Parathyroid adenoma (tissue), 2 donors: ENCODE data around the gene PAX7.

Experiments
- H2AFZ ChIP-seq: fragments of 300-600 bp; sonication (generic); one replicate; pipeline ENCODE4 v1.7.0; 2017; ENCODE audit warnings: antibody characterized with exemption, mild to moderate bottlenecking
- H3K27ac ChIP-seq: fragments of 300-600 bp; sonication (generic); one replicate; pipeline ENCODE4 v1.7.0; 2017
- H3K27me3 ChIP-seq: fragments of 300-600 bp; sonication (generic); one replicate; pipeline ENCODE4 v1.7.0; 2017; ENCODE audit warnings: low read length; ENCODE audit not compliant: control insufficient read depth, insufficient read depth
- H3K36me3 ChIP-seq: fragments of 300-600 bp; sonication (generic); one replicate; pipeline ENCODE4 v1.7.0; 2017; ENCODE audit warnings: low read length; ENCODE audit not compliant: control insufficient read depth, insufficient read depth
- H3K4me1 ChIP-seq: fragments of 300-600 bp; sonication (generic); one replicate; pipeline ENCODE4 v1.7.0; 2017; ENCODE audit warnings: control low read depth
- H3K4me2 ChIP-seq: fragments of 300-600 bp; sonication (generic); one replicate; pipeline ENCODE4 v1.7.0; 2017; ENCODE audit warnings: low read length
- H3K4me3 ChIP-seq: fragments of 300-600 bp; sonication (generic); one replicate; pipeline ENCODE4 v1.7.0; 2017; ENCODE audit warnings: low read depth, low read length
- H3K79me2 ChIP-seq: fragments of 300-600 bp; sonication (generic); one replicate; pipeline ENCODE4 v1.7.0; 2017; ENCODE audit warnings: control low read depth
- H3K9ac ChIP-seq: fragments of 300-600 bp; sonication (generic); one replicate; pipeline ENCODE4 v1.7.0; 2017; ENCODE audit warnings: mild to moderate bottlenecking
- H3K9me3 ChIP-seq: fragments of 300-600 bp; sonication (generic); one replicate; pipeline ENCODE4 v1.7.0; 2017; ENCODE audit warnings: low read length; ENCODE audit not compliant: control insufficient read depth
- TF ChIP-seq, protein P1 (sequence below): fragments of 300-600 bp; sonication (generic); IDR thresholded peaks from one replicate; pipeline ENCODE4 v1.7.0; 2017; ENCODE audit warnings: antibody characterized with exemption, mild to moderate bottlenecking
- donor health status: primary hyperparathyroidism.

Gene PAX7

DNA sequence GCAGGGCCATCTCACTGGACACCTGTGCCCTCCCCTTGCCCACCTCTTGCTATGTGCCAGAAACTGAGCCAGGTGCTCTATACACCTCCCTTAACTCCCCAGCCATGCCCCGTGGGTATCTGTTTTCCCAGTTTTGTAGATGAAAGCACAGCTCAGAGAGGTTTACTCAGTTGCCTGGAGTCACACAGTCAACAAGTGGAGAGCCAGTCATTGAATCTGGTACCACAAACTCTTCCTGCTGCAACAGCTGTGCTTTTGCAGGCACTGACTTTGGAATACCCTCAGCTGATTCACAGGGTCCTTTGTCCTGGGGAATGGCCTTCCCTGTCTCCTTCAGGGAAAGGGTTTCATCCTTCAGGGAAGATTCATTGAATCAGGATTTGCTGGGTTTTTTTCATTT, 22.1 kb downstream of the PAX7 start:
- Histone ChIP-seq H3K9ac (no peak overlapping the region), H3K27me3 (peaks cover 8% of the 10 kb centered on the region)
- TF ChIP-seq, protein P1, sequence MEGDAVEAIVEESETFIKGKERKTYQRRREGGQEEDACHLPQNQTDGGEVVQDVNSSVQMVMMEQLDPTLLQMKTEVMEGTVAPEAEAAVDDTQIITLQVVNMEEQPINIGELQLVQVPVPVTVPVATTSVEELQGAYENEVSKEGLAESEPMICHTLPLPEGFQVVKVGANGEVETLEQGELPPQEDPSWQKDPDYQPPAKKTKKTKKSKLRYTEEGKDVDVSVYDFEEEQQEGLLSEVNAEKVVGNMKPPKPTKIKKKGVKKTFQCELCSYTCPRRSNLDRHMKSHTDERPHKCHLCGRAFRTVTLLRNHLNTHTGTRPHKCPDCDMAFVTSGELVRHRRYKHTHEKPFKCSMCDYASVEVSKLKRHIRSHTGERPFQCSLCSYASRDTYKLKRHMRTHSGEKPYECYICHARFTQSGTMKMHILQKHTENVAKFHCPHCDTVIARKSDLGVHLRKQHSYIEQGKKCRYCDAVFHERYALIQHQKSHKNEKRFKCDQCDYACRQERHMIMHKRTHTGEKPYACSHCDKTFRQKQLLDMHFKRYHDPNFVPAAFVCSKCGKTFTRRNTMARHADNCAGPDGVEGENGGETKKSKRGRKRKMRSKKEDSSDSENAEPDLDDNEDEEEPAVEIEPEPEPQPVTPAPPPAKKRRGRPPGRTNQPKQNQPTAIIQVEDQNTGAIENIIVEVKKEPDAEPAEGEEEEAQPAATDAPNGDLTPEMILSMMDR: no peak

DNA sequence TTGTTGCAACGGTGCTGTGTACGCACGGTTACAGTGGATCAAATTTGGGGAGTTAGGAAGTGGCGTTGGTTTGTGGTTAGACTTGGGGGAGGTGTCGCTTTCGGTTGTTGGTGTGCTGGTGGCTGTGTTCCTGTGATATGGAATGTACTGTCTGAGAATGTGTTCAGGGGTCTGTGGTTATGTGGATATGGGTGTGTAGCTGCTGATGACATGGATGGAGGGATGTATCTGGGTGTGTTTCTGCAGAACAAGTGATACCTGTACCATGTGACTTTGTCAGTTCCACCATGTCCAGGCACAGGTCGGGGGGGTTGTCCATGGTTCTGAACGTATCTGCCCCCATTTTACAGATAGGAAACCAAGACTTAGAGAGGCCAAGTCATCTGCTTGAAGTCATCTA, 22.7 kb downstream of the PAX7 start:
- TF ChIP-seq, protein P1: no peak
- Histone ChIP-seq H3K27me3 (peaks cover 8% of the 10 kb centered on the region), H2AFZ (no peak overlapping the region), H3K9ac (no peak overlapping the region), H3K4me2 (no peak overlapping the region), H3K36me3 (no peaks in the 10 kb centered on the region), H3K4me1 (no peaks in the 10 kb centered on the region), H3K27ac (no peak overlapping the region), H3K79me2 (no peaks in the 10 kb centered on the region), H3K4me3 (no peak overlapping the region), H3K9me3 (no peaks in the 10 kb centered on the region)

More for the DNA sequence above, 22.1 kb downstream of the PAX7 start:
- H3K36me3 ChIP-seq: no peaks in the 10 kb centered on the region
- no peaks in the 10 kb centered on the region for H3K9me3 ChIP-seq
- no peaks in the 10 kb centered on the region for H3K79me2 ChIP-seq
- H2AFZ ChIP-seq: no peak overlapping the region
- no peaks in the 10 kb centered on the region for H3K4me1 ChIP-seq
- H3K27ac ChIP-seq: no peak overlapping the region
- H3K4me3 ChIP-seq: no peak overlapping the region
- no peak overlapping the region for H3K4me2 ChIP-seq

DNA sequence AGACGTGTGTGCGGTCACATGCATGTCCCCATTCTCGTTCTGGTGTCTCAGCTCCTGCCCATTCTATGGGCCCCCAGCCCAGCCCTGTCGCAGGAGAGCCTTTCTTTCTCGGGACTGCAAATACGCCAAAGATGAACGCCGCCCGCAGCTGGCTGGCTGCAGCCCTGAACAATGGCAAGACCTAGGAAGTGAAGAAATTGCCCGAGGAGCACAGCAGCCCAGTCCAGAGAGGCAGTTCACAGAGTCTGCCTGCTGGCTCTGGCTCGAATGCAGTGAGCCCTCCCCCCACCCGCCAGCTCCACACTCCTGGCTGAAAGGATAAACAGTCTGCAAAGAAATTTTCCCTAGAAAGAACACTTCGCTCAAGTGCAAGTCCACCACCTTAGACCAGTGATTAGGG, 23.3 kb downstream of the PAX7 start:
- Histone ChIP-seq H3K36me3 (no peaks in the 10 kb centered on the region), H3K9me3 (no peaks in the 10 kb centered on the region), H3K4me1 (no peaks in the 10 kb centered on the region), H2AFZ (no peak overlapping the region), H3K9ac (no peak overlapping the region), H3K27ac (no peak overlapping the region), H3K79me2 (no peaks in the 10 kb centered on the region), H3K4me2 (no peak overlapping the region), H3K27me3 (peaks cover 8% of the 10 kb centered on the region), H3K4me3 (no peak overlapping the region)
- TF ChIP-seq, protein P1: no peak

DNA sequence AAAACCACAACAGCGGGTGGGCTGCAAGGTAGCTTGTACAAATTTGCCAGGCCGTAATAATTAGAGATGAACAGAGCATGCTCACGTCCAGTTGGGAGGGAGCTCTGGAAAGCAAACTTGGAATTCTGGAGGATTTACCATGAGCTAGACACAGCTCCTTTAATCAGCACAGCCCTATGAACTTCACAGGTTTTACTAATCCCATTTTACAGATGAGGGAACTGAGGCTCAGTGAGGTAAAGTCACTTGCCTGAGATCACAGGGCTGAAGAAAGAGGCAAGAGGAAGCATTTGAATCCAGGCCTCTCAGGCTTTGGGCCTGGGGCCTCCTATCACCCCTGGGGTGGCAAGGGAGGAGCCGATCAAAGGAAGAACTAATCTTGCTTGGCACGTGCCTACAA, 24.0 kb downstream of the PAX7 start:
- Histone ChIP-seq H2AFZ (no peak overlapping the region), H3K9ac (no peak overlapping the region), H3K27ac (no peak overlapping the region), H3K4me1 (no peaks in the 10 kb centered on the region), H3K27me3 (peaks cover 8% of the 10 kb centered on the region), H3K79me2 (no peaks in the 10 kb centered on the region), H3K9me3 (no peaks in the 10 kb centered on the region), H3K36me3 (no peaks in the 10 kb centered on the region), H3K4me3 (no peak overlapping the region), H3K4me2 (no peak overlapping the region)
- TF ChIP-seq, protein P1: no peak

DNA sequence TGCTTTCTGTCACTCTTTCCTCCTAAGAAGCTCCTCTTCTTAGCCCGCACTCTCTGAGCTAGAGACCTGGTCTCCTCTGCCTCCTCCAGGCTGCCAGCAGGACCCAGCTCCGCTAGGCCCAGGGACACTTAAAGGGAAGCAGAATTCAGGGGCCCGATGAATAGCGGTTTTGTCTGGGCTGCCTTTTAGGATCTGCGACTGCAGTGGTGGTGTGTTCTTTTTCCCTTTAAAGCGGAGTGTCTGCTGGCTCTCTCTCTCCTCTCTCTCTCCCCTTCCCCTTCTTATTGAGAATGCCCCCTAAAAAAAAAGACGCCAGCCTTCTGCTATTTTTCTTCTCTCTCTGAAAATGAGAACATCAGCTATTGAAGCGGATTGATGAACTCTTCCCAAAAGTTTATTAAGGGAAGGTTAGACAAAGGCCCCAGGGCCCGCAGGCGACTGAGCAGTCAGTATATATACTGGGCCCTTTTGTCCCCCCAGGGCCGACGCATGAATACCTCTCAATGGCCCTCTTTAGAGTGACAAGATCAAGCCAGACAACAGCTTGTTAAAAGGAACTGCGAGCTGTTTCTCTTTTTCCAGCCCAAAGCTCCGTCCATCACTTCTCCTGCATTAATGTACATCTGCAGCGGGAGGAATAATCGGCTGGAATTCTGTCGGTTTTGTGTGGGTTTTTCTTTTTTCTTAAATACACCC, 27.0 kb downstream of the PAX7 start:
- Histone ChIP-seq H3K27ac (no peak overlapping the region), H3K9me3 (no peaks in the 10 kb centered on the region), H2AFZ (no peak overlapping the region), H3K79me2 (no peaks in the 10 kb centered on the region), H3K4me3 (no peak overlapping the region), H3K9ac (no peak overlapping the region), H3K27me3 (peaks cover 12% of the 10 kb centered on the region), H3K4me2 (no peak overlapping the region), H3K36me3 (no peaks in the 10 kb centered on the region), H3K4me1 (no peaks in the 10 kb centered on the region)
- TF ChIP-seq, protein P1: no peak
